ENCODE results near the gene ACACB.
"Not testable (repeated sequence)": the region's sequence is repeated elsewhere in the genome, so short reads cannot be mapped to it uniquely, and the experiment has no call there.

Gene ACACB

GRCh38 chr12:109163167-109163566, 46.8 kb downstream of the ACACB start:
- no peak overlapping the region for H3K27ac ChIP-seq
- no peak for TF ChIP-seq ZFX (IDR thresholded peaks at IDR 0.05)
- TF ChIP-seq, protein P1, sequence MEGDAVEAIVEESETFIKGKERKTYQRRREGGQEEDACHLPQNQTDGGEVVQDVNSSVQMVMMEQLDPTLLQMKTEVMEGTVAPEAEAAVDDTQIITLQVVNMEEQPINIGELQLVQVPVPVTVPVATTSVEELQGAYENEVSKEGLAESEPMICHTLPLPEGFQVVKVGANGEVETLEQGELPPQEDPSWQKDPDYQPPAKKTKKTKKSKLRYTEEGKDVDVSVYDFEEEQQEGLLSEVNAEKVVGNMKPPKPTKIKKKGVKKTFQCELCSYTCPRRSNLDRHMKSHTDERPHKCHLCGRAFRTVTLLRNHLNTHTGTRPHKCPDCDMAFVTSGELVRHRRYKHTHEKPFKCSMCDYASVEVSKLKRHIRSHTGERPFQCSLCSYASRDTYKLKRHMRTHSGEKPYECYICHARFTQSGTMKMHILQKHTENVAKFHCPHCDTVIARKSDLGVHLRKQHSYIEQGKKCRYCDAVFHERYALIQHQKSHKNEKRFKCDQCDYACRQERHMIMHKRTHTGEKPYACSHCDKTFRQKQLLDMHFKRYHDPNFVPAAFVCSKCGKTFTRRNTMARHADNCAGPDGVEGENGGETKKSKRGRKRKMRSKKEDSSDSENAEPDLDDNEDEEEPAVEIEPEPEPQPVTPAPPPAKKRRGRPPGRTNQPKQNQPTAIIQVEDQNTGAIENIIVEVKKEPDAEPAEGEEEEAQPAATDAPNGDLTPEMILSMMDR (conservative IDR thresholded peaks at IDR 0.05), result no peak

GRCh38 chr12:109165599-109165998, 49.2 kb downstream of the ACACB start:
- no peak overlapping the region for H3K27ac ChIP-seq
- TF ChIP-seq, protein P1 (conservative IDR thresholded peaks at IDR 0.05), result no peak
- no peak for TF ChIP-seq ZFX (IDR thresholded peaks at IDR 0.05)

- no peak overlapping the region for H3K27ac ChIP-seq
- TF ChIP-seq, protein P1 (conservative IDR thresholded peaks at IDR 0.05), result no peak
- TF ChIP-seq ZFX (IDR thresholded peaks at IDR 0.05), result no peak
Measured at GRCh38 chr12:109166371-109166770, 50.0 kb downstream of the ACACB start.

- no peak overlapping the region for H3K27ac ChIP-seq
- TF ChIP-seq ZFX (IDR thresholded peaks at IDR 0.05), result no peak
- TF ChIP-seq, protein P1 (conservative IDR thresholded peaks at IDR 0.05), result no peak
Measured at GRCh38 chr12:109167781-109168180, 51.4 kb downstream of the ACACB start.

DNA sequence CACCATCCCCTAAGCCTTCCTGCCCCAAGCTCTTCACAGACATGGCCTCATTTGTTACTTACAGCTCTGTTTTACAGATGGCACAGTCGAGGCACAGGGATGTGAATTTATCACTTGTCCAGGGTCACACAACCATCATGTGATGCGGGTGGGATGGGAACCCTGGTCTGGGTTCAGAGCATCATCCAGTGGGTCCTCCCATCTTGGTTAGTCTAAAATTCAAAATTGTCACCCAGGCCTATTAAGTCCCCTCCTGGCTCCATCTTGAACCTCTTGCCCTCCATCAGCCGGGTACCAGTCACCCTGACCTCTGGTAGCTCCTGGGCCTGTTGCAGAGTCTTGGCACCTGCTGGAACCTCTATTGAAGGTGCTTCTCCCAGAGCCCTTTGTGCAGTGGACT, 52.9 kb downstream of the ACACB start:
- TF ChIP-seq, protein P1 (conservative IDR thresholded peaks at IDR 0.05), result no peak
- no peak for TF ChIP-seq ZFX (IDR thresholded peaks at IDR 0.05)
- H3K27ac ChIP-seq, result no peak overlapping the region

GRCh38 chr12:109169686-109170085, 53.3 kb downstream of the ACACB start:
- no peak overlapping the region for H3K27ac ChIP-seq
- TF ChIP-seq, protein P1 (conservative IDR thresholded peaks at IDR 0.05), result no peak
- TF ChIP-seq ZFX (IDR thresholded peaks at IDR 0.05), result no peak

DNA sequence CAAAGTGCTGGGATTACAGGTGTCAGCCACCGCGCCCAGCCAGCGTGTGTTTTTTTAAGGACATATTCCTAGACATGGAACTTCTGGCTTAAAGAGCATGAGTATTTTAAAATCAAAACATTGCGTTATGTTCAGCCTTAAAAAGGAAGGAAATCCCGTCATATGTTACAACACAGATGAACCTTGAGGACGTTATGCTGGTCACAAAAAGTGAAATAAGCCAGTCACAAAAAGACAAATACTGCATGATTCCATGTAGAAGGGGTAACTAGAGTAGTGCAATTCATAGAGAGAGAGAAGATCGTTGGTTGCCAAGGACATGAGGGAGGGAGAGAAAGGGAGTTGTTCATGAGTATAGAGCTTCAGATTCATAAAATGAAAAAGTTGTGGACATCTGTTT, 53.9 kb downstream of the ACACB start:
- no peak overlapping the region for H3K27ac ChIP-seq
- TF ChIP-seq ZFX (IDR thresholded peaks at IDR 0.05), result no peak

DNA sequence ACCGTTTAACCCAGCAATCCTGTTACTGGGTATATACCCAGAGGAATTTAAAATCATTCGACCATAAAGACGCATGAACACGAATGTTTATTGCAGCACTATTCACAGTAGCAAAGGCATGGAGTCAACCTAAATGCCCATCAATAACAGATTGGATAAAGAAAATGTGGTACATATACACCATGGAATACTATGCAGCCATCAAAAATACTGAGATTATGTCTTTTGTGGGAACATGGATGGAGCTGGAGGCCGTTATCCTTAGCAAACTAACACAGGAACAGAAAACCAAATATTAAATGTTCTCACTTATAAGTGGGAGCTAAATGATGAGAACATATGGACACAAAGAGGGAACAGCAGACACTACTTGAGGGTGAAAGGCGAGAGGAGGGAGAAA, 56.4 kb downstream of the ACACB start:
- not testable (repeated sequence) for H3K27ac ChIP-seq
